NCI-H526 treated with DMSO at 0.1 percent for 48 hours (cell line): Measurements from ENCODE around the gene NUDT2.

Experiments used
- DNase-seq: peaks from one replicate; lab custom pipeline; 2025; lab: John Stamatoyannopoulos, UW

NUDT2 gene

GRCh38 chr9:34385561-34386230 is 56.3 kb downstream of the NUDT2 start:
- no peak for DNase-seq

- no peak for DNase-seq
These were observed 57.3 kb downstream of the NUDT2 start for GRCh38 chr9:34386656-34387055.

- no peak for DNase-seq
These were observed 57.9 kb downstream of the NUDT2 start for GRCh38 chr9:34387239-34387638.

- no peak for DNase-seq
These were observed 63.1 kb downstream of the NUDT2 start for GRCh38 chr9:34392511-34392910.
